Testis (tissue), 3 donors: ENCODE results near the gene SLC39A9. TPM values are rescaled to one million over a fixed set of nuclear protein-coding genes. Genes with fewer than 3 reads are reported as not detected.

Experiments
- DNase-seq: peaks from one replicate; pipeline ENCODE4 v3.0.0-alpha.2; 2019
- H3K27ac ChIP-seq, 2 donors: fragments of 200-600 bp; sonication (generic); one replicate each; pipeline ENCODE4 v1.5.1; 2019
- H3K27me3 ChIP-seq: fragments of 200-600 bp; sonication (generic); one replicate; pipeline ENCODE4 v1.5.1; 2019
- H3K36me3 ChIP-seq: fragments of 200-600 bp; sonication (generic); one replicate; pipeline ENCODE4 v1.5.1; 2017; ENCODE audit warnings: low read depth; ENCODE audit errors: missing control alignments
- H3K4me1 ChIP-seq: fragments of 200-600 bp; sonication (generic); one replicate; pipeline ENCODE4 v1.5.1; 2019
- H3K4me3 ChIP-seq, 2 donors: fragments of 200-600 bp; sonication (generic); one replicate each; pipeline ENCODE4 v1.5.1; 2017 to 2019
- H3K9me3 ChIP-seq: fragments of 200-600 bp; sonication (generic); one replicate; pipeline ENCODE4 v1.5.1; 2017
- CTCF ChIP-seq, 3 experiments: fragments of 450-650 bp in 2 of 3; fragments of 200-600 bp in 1 of 3; sonication (generic) in 1 of 3; IDR thresholded peaks; one replicate each; pipeline ENCODE4 v1.5.1; 2016 to 2019; ENCODE audit warnings: antibody characterized with exemption in 3 of 3, mild to moderate bottlenecking in 2 of 3, moderate library complexity in 1 of 3
- POLR2A ChIP-seq: fragments of 450-650 bp; IDR thresholded peaks from one replicate; pipeline ENCODE4 v1.6.1; 2017; ENCODE audit warnings: antibody characterized with exemption, mild to moderate bottlenecking, moderate library complexity
- WGBS, 2 donors: methylation state at CpG; one replicate each; pipeline ENCODE4 v1.1.5; 2018; 5-methylcytosine and 5-hydroxymethylcytosine counted together
- intact Hi-C: fragments of 100-400 bp; cut with DNase I; formaldehyde crosslinking; loops from one replicate; pipeline ENCODE4 v1.15.1; 2023; ENCODE audit warnings: low total_unique reads
- polyA plus RNA-seq: library from polyadenylated mRNA; stranded (reverse); fragments of 350-450 nt; fragmentation: Illumina TruSeq; extraction: RNeasy Lipid Tissue Mini Kit (QIAGEN cat#74804); gene quantifications from one replicate; pipeline ENCODE4 v1.2.3, GENCODE V29; 2014; ENCODE audit warnings: low read depth, low replicate concordance; ENCODE audit not compliant: insufficient read depth
- total RNA-seq, 2 donors: library from RNA; depleted of rRNA; stranded (reverse); fragments of >200 nt; gene quantifications; one replicate each; pipeline ENCODE4 v1.2.3, GENCODE V29; 2016

SLC39A9 gene
- total and polyA plus RNA-seq, 3 donors from 2014 or later: 38.0 to 73.3 (median 59.9) TPM

- intact Hi-C loops: no loop called here
- no peaks in the 10 kb centered on the region for H3K27me3 ChIP-seq
- H3K27ac ChIP-seq: no peak overlapping the region
- H3K9me3 ChIP-seq: no peaks in the 10 kb centered on the region
- no peak for DNase-seq
- TF ChIP-seq CTCF (IDR thresholded peaks at IDR 0.05): no peak
- TF ChIP-seq POLR2A: no peak
- H3K4me1 ChIP-seq: no peaks in the 10 kb centered on the region
- no peak overlapping the region for H3K4me3 ChIP-seq
- 93 to 98% methylated on average over 5 of the region's 5 CpGs for WGBS, 2 donors
- H3K36me3 ChIP-seq: no peaks in the 10 kb centered on the region
Observed at GRCh38 chr14:69443296-69443805, 44.9 kb downstream of the SLC39A9 start.

GRCh38 chr14:69449216-69449615, 50.7 kb downstream of the SLC39A9 start:
- WGBS, 2 donors: 95 to 96% methylated on average over 8 of the region's 8 CpGs

GRCh38 chr14:69451941-69452340, 53.4 kb downstream of the SLC39A9 start:
- Histone ChIP-seq H3K9me3 (no peaks in the 10 kb centered on the region), H3K36me3 (no peaks in the 10 kb centered on the region), H3K27me3 (no peaks in the 10 kb centered on the region), H3K4me1 (no peaks in the 10 kb centered on the region), H3K27ac (no peak overlapping the region), H3K4me3 (no peak overlapping the region)
- 95% methylated on average over 2 of the region's 2 CpGs for WGBS, 2 donors
- DNase-seq: no peak
- TF ChIP-seq CTCF (IDR thresholded peaks at IDR 0.05): no peak
- no peak for TF ChIP-seq POLR2A
- intact Hi-C loops: loop anchor here (10.0 kb wide), 1 partner anchor 207 kb away; no protein-coding TSS in a partner anchor

More at GRCh38 chr14:69449216-69449615, 50.7 kb downstream of the SLC39A9 start:
- Histone ChIP-seq H3K4me1 (no peaks in the 10 kb centered on the region), H3K36me3 (no peaks in the 10 kb centered on the region), H3K9me3 (no peaks in the 10 kb centered on the region), H3K27me3 (no peaks in the 10 kb centered on the region), H3K4me3 (no peak overlapping the region), H3K27ac (no peak overlapping the region)
- intact Hi-C loops: no loop called here
- TF ChIP-seq CTCF (IDR thresholded peaks at IDR 0.05): no peak
- TF ChIP-seq POLR2A: no peak
- DNase-seq: no peak

GRCh38 chr14:69458350-69458749, 59.9 kb downstream of the SLC39A9 start:
- H3K36me3 ChIP-seq: no peaks in the 10 kb centered on the region

More at GRCh38 chr14:69458350-69458749, 59.9 kb downstream of the SLC39A9 start:
- Histone ChIP-seq H3K4me1 (no peaks in the 10 kb centered on the region), H3K27ac (no peak overlapping the region), H3K4me3 (no peak overlapping the region), H3K9me3 (no peaks in the 10 kb centered on the region), H3K27me3 (no peaks in the 10 kb centered on the region)
- 84 to 90% methylated on average over 11 of the region's 11 CpGs for WGBS, 2 donors
- intact Hi-C loops: loop anchor here (10.0 kb wide), 1 partner anchor 214 kb away; no protein-coding TSS in a partner anchor
- DNase-seq: no peak
- TF ChIP-seq CTCF (IDR thresholded peaks at IDR 0.05) (no peak), POLR2A (no peak)
